Measurements from ENCODE around the gene PLPP4. TPM values are rescaled to one million over a fixed set of nuclear protein-coding genes. Genes with fewer than 3 reads are reported as not detected.

Gene PLPP4
- total and polyA plus RNA-seq, 10 of the 15 experiments (the other 5 are each of a cell fraction or from before 2014, with no cell fraction given), result 0.08 to 3.1 (median 0.26) TPM; not detected in 3

GRCh38 chr10:120630266-120630665 lies 173.2 kb downstream of the PLPP4 start:
- Histone ChIP-seq H3K9ac (ENCODE audit: control insufficient read depth, insufficient read depth, low read length) (no peak overlapping the region), H3K79me2 (ENCODE audit: control insufficient read depth, insufficient read depth, low read length) (no peaks in the 10 kb centered on the region), H3K4me2 (ENCODE audit: control insufficient read depth, insufficient read depth) (no peak overlapping the region), H3K4me3 (no peak overlapping the region), H3K27ac (ENCODE audit: control insufficient read depth, insufficient read depth) (no peak overlapping the region), H3K36me3 (ENCODE audit: control insufficient read depth in 2 of 2, insufficient read depth in 2 of 2, low read length in 1 of 2) (no peaks in the 10 kb centered on the region), H3K9me3 (replicated peaks; ENCODE audit: control insufficient read depth, insufficient read depth, low read length) (no peaks in the 10 kb centered on the region), H3K4me1 (ENCODE audit: control insufficient read depth, insufficient read depth, low read length) (no peaks in the 10 kb centered on the region), H3K27me3 (replicated peaks in 1 of 2; ENCODE audit: control insufficient read depth in 2 of 2, insufficient read depth in 2 of 2, low read length in 1 of 2) (no peaks in the 10 kb centered on the region; a peak in 2 of 4 replicates), H4K20me1 (ENCODE audit: control insufficient read depth, insufficient read depth) (no peaks in the 10 kb centered on the region), H2AFZ (ENCODE audit: control insufficient read depth, low read depth, low read length) (no peak overlapping the region)
- RAD21 ChIA-PET (ENCODE audit: unreplicated experiment), result no interaction called here
- CTCF ChIA-PET, result interaction anchor here (0.6 kb wide), 1 partner anchor 107 kb away, joined by 4 read pairs; no protein-coding TSS in a partner anchor
- POLR2A ChIA-PET, result no interaction called here
- ATAC-seq, result no peak
- no peak for FAIRE-seq
- no TSS peak for BruUV-seq (replicated peaks)
- DNase-seq (ENCODE audit: low read depth, low spot score), result no peak
- SMC1A ChIA-PET (ENCODE audit: uncharacterized antibody, unreplicated experiment), result no interaction called here
- TF ChIP-seq RUNX3 (IDR thresholded peaks at IDR 0.05; ENCODE audit: low read length) (no peak), ESRRA (IDR thresholded peaks at IDR 0.05; ENCODE audit: low read length) (no peak)
- WGBS (ENCODE audit: insufficient coverage, insufficient replicate concordance, low lambda C conversion rate, missing lambda C conversion rate), result 0% methylated on average over 1 of the region's 1 CpG
- intact Hi-C loops (cut with micrococcal nuclease; ENCODE audit: unreplicated experiment) (no loop called here), in situ Hi-C loops (cut with MboI) (no loop called here)

GRCh38 chr10:120632047-120632446 lies 175.0 kb downstream of the PLPP4 start:
- ChIA-PET POLR2A (no interaction called here), RAD21 (ENCODE audit: unreplicated experiment) (no interaction called here), CTCF (no interaction called here), SMC1A (ENCODE audit: uncharacterized antibody, unreplicated experiment) (no interaction called here)
- DNase-seq (ENCODE audit: low read depth, low spot score), result no peak
- Histone ChIP-seq H3K4me1 (ENCODE audit: control insufficient read depth, insufficient read depth, low read length) (no peaks in the 10 kb centered on the region), H2AFZ (ENCODE audit: control insufficient read depth, low read depth, low read length) (no peak overlapping the region), H3K27me3 (replicated peaks in 1 of 2; ENCODE audit: control insufficient read depth in 2 of 2, insufficient read depth in 2 of 2, low read length in 1 of 2) (no peaks in the 10 kb centered on the region; a peak in 2 of 4 replicates), H3K27ac (ENCODE audit: control insufficient read depth, insufficient read depth) (no peak overlapping the region), H3K9me3 (replicated peaks; ENCODE audit: control insufficient read depth, insufficient read depth, low read length) (no peaks in the 10 kb centered on the region), H4K20me1 (ENCODE audit: control insufficient read depth, insufficient read depth) (no peaks in the 10 kb centered on the region), H3K4me2 (ENCODE audit: control insufficient read depth, insufficient read depth) (no peak overlapping the region), H3K36me3 (ENCODE audit: control insufficient read depth in 2 of 2, insufficient read depth in 2 of 2, low read length in 1 of 2) (no peaks in the 10 kb centered on the region), H3K79me2 (ENCODE audit: control insufficient read depth, insufficient read depth, low read length) (no peaks in the 10 kb centered on the region), H3K4me3 (no peak overlapping the region), H3K9ac (ENCODE audit: control insufficient read depth, insufficient read depth, low read length) (no peak overlapping the region)
- intact Hi-C loops (cut with micrococcal nuclease; ENCODE audit: unreplicated experiment), result no loop called here
- 0% methylated on average over 1 of the region's 1 CpG for whole genome bisulfite sequencing (ENCODE audit: insufficient coverage, insufficient replicate concordance, low lambda C conversion rate, missing lambda C conversion rate)
- no TSS peak for BruUV-seq (replicated peaks)
- TF ChIP-seq SMARCA5 (IDR thresholded peaks at IDR 0.05), result no peak
- TF ChIP-seq POU2F2 (IDR thresholded peaks at IDR 0.05; ENCODE audit: borderline replicate concordance, low read depth, low read length), result no peak
- TF ChIP-seq CREM (IDR thresholded peaks at IDR 0.05; ENCODE audit: low read depth), result no peak
- no peak for TF ChIP-seq NFYA (IDR thresholded peaks at IDR 0.05; ENCODE audit: borderline replicate concordance, low read depth, low read length)
- no peak for ATAC-seq
- in situ Hi-C loops (cut with MboI), result no loop called here
- no peak for FAIRE-seq

Measured in GM12878 (cell line).